Subcutaneous adipose tissue (tissue), 4 donors: ENCODE data around the gene KRT6C. TPM values are rescaled to one million over a fixed set of nuclear protein-coding genes. Genes with fewer than 3 reads are reported as not detected.

Experiments used
- CTCF ChIP-seq: fragments of 450-650 bp; IDR thresholded peaks from one replicate; pipeline ENCODE4 v1.5.1; 2016; ENCODE audit warnings: low read depth, mild to moderate bottlenecking, control low read depth, antibody characterized with exemption, moderate library complexity
- total RNA-seq, 4 donors: library from RNA; depleted of rRNA; stranded (reverse); fragments of >200 nt; gene quantifications; one replicate each; pipeline ENCODE4 v1.1.0, GENCODE V29; 2016

Gene KRT6C
- total RNA-seq, result not detected

DNA sequence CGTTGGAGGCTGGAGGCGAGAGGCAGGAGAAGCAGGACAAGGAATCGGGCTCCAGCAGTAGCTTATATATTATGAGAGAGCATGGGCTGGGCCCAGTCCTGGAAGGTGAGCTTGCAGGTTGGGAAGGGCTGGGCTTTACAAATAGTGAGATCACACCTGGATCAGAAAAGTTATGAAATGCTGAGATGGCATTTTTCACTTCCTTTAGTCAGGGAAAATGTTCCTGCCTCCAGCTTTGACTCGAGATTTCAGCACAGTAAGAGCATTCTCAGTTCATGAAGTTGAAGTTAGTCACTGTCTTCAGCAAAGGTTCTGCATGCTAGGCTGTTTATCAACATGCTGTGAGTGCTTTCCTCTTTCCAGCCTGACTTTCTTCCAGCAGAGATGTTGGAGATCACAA, at the start of gene KRT6C:
TSS of gene KRT6C (minus strand) at position 38 of the 400 bp plus-strand sequence. CDS start 68 bp downstream, outside the sequence.
- no peak for TF ChIP-seq CTCF

DNA sequence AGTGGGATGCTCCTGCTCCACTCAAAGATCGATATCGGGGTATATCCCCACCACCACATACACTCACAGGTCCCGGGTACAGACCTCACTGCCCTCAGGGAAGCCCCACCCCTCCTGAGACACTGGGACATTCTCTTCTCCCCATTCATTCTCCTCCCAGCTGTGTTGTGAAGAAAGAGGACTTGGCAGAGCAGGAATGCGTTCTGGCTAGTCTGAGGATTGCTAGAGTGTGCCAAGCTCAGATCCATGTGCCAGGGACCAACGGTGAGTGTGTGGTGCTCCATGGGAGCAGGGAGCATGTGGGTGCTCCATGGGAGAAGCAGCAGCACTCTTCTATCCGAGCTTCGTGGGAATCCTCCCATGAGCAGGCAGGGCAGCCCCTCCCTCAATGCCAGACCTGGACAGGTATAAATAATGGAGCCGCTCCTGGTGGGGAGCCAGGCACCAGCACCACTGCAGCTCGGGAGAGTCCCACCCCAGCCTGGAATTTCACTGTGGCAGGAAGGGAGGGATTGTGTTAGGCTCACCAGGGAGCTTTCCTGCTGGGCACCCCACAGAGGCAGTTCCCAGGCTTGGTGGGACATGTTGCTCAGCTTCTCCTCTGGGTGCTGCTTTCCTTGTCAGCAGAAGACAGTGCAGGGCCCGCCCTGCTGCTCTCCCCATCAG, 48.9 kb upstream of the KRT6C start:
- no peak for TF ChIP-seq CTCF

DNA sequence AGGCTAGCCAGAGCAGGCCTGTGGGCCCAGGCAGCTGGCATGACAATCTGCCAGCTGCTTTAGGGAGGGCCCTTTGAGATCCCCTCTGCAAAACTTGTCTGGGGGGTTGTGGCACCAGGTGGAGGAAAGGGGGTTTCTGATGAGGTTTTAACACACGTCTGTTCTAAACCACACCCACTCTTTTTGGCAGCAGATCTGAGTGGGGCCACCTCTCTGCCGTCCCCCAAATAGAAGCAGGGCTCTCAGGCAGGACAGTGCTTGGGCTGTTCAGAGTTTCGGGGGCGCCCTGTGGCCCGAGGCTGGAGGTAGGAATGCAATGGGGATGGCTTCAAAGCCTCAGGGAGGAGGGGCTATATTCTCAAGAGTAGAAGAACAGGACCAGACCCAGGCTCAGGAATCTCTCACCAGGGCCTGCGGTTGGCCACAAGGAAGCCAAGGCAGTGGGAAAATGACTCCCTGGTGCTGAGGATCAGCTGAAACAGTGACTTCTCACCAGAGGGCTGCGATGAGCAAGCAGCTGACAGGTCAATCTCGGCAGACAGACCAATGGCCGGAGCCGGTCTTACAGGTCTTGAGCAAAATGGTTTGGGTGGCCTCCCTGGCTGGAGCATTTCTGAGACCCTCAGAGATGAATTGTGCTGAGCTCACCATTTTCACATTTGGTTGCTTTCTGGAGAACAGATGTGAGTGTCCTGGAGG, 48.1 kb upstream of the KRT6C start:
- no peak for TF ChIP-seq CTCF

GRCh38 chr12:52521175-52521567, 47.6 kb upstream of the KRT6C start:
- TF ChIP-seq CTCF, result no peak

DNA sequence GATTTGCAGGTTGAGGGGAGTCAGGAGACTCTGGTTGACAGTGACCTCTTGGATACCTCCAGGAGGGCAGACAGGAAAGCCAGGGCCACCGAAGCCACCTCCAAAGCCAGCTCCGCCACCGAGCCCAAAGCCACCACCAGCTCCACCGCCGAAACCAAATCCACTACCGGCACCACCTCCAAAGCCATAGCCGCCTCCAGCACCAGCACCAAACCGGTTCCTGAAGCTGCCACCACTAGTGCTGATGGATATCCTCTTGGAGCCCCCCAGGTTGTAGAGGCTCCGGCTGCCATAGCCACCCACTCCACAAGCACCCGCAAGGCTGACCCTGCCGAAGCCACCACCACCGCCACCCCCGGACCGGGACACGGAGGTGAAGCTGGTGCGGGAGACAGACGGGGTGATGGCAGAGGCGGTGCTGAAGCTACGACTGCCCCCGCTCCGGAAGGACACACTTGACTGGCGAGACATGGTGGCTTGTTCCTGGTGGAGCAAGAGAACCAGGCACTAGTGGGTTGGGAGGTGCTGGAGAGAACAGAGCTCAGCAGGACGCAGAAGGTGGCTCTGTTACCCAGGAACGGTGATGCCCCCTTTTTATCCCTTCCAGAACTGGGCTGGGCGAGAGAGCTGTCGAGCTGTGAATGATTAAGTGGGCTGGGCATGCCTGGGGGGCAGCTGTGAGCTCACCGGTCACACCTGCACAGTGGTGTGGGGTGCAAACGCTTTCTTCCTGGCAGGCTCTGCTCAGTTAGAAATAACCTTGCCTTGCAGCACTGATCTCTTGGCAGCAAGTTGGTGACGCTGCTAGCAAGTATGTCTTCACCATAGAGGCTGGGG, 46.4 kb upstream of the KRT6C start, which contains the start of gene KRT5:
TSS of gene KRT5 (minus strand) at position 569 of the 837 bp plus-strand sequence. CDS start at position 471, 98 bp downstream.
- no peak for TF ChIP-seq CTCF

DNA sequence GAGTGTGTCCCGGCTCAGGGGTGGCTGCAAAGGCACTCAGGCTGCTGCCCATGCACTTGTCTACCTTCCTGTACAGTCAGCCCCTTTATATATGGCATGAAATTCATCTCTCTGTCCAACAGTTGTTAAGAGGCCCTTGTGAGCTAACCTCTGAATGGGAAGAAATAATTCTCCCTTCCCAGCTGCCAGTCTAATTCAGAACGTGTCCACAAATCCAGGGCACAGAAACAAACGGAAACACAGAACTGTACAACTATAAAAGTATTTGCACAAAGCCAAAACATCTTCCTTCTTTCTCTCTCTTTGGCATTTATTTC, 45.7 kb upstream of the KRT6C start:
- no peak for TF ChIP-seq CTCF
